ENCODE results near the gene PTPRG. TPM values are rescaled to one million over a fixed set of nuclear protein-coding genes. Genes with fewer than 3 reads are reported as not detected.

Gene PTPRG
- total RNA-seq, 2 experiments from 2014 or later = 0.10 TPM; not detected in 1

- DNase-seq = no peak
- CTCF ChIA-PET = no interaction called here
- POLR2A ChIA-PET = no interaction called here
- Mint-ChIP-seq H3K36me3 (no peaks in the 10 kb centered on the region), H3K9me3 (no peaks in the 10 kb centered on the region), H3K27me3 (no peaks in the 10 kb centered on the region), H3K4me3 (no peak overlapping the region), H3K27ac (no peak overlapping the region), H3K4me1 (ENCODE audit: low read depth) (no peaks in the 10 kb centered on the region)
- intact Hi-C loops (cut with micrococcal nuclease) = no loop called here
Measured at GRCh38 chr3:61597906-61598305, 36.5 kb downstream of the PTPRG start.

GRCh38 chr3:61600195-61600594 lies 38.8 kb downstream of the PTPRG start:
- no peaks in the 10 kb centered on the region for H3K4me1 Mint-ChIP-seq (ENCODE audit: low read depth)
- H3K9me3 Mint-ChIP-seq = no peaks in the 10 kb centered on the region
- no peak overlapping the region for H3K4me3 Mint-ChIP-seq
- H3K27ac Mint-ChIP-seq = no peak overlapping the region
- H3K27me3 Mint-ChIP-seq = no peaks in the 10 kb centered on the region
- no peak for DNase-seq
- intact Hi-C loops (cut with micrococcal nuclease) = no loop called here
- POLR2A ChIA-PET = no interaction called here
- H3K36me3 Mint-ChIP-seq = no peaks in the 10 kb centered on the region
- CTCF ChIA-PET = no interaction called here

- Mint-ChIP-seq H3K9me3 (no peaks in the 10 kb centered on the region), H3K27me3 (no peaks in the 10 kb centered on the region), H3K36me3 (no peaks in the 10 kb centered on the region), H3K4me1 (ENCODE audit: low read depth) (no peaks in the 10 kb centered on the region), H3K27ac (no peak overlapping the region), H3K4me3 (no peak overlapping the region)
- no peak for DNase-seq
- ChIA-PET CTCF (no interaction called here), POLR2A (no interaction called here)
- intact Hi-C loops (cut with micrococcal nuclease) = no loop called here
Measured at GRCh38 chr3:61601831-61602230, 40.5 kb downstream of the PTPRG start.

GRCh38 chr3:61602466-61602865 lies 41.1 kb downstream of the PTPRG start:
- no peak overlapping the region for H3K4me3 Mint-ChIP-seq
- no peaks in the 10 kb centered on the region for H3K27me3 Mint-ChIP-seq
- DNase-seq = no peak
- no peak overlapping the region for H3K27ac Mint-ChIP-seq
- POLR2A ChIA-PET = no interaction called here
- H3K4me1 Mint-ChIP-seq (ENCODE audit: low read depth) = no peaks in the 10 kb centered on the region
- CTCF ChIA-PET = no interaction called here
- no peaks in the 10 kb centered on the region for H3K36me3 Mint-ChIP-seq
- H3K9me3 Mint-ChIP-seq = no peaks in the 10 kb centered on the region
- intact Hi-C loops (cut with micrococcal nuclease) = no loop called here

- no peak overlapping the region for H3K4me3 Mint-ChIP-seq
- H3K27ac Mint-ChIP-seq = no peak overlapping the region
- H3K9me3 Mint-ChIP-seq = no peaks in the 10 kb centered on the region
- no peaks in the 10 kb centered on the region for H3K27me3 Mint-ChIP-seq
- no peaks in the 10 kb centered on the region for H3K36me3 Mint-ChIP-seq
- H3K4me1 Mint-ChIP-seq (ENCODE audit: low read depth) = no peaks in the 10 kb centered on the region
- intact Hi-C loops (cut with micrococcal nuclease) = no loop called here
- ChIA-PET CTCF (no interaction called here), POLR2A (no interaction called here)
- no peak for DNase-seq
Measured at GRCh38 chr3:61605589-61606175, 44.3 kb downstream of the PTPRG start.

GRCh38 chr3:61606196-61606595 lies 44.8 kb downstream of the PTPRG start:
- intact Hi-C loops (cut with micrococcal nuclease) = no loop called here
- POLR2A ChIA-PET = no interaction called here
- Mint-ChIP-seq H3K4me1 (ENCODE audit: low read depth) (no peaks in the 10 kb centered on the region), H3K36me3 (no peaks in the 10 kb centered on the region), H3K4me3 (no peak overlapping the region), H3K27ac (no peak overlapping the region), H3K27me3 (no peaks in the 10 kb centered on the region), H3K9me3 (no peaks in the 10 kb centered on the region)
- CTCF ChIA-PET = no interaction called here
- no peak for DNase-seq

- Mint-ChIP-seq H3K27ac (no peak overlapping the region), H3K4me1 (ENCODE audit: low read depth) (no peaks in the 10 kb centered on the region)
Measured at GRCh38 chr3:61608072-61608471, 46.7 kb downstream of the PTPRG start.

GRCh38 chr3:61608711-61609110 lies 47.3 kb downstream of the PTPRG start:
- Mint-ChIP-seq H3K4me3 (no peak overlapping the region), H3K9me3 (peaks cover 3% of the 10 kb centered on the region), H3K27me3 (no peaks in the 10 kb centered on the region), H3K27ac (no peak overlapping the region), H3K4me1 (ENCODE audit: low read depth) (no peaks in the 10 kb centered on the region), H3K36me3 (no peaks in the 10 kb centered on the region)
- CTCF ChIA-PET = no interaction called here
- no peak for DNase-seq
- intact Hi-C loops (cut with micrococcal nuclease) = no loop called here
- POLR2A ChIA-PET = no interaction called here

More at GRCh38 chr3:61608072-61608471, 46.7 kb downstream of the PTPRG start:
- H3K4me3 Mint-ChIP-seq = no peak overlapping the region
- intact Hi-C loops (cut with micrococcal nuclease) = no loop called here
- ChIA-PET POLR2A (no interaction called here), CTCF (no interaction called here)
- DNase-seq = no peak
- H3K36me3 Mint-ChIP-seq = no peaks in the 10 kb centered on the region
- H3K9me3 Mint-ChIP-seq = no peaks in the 10 kb centered on the region
- no peaks in the 10 kb centered on the region for H3K27me3 Mint-ChIP-seq

- Mint-ChIP-seq H3K27ac (no peak overlapping the region), H3K9me3 (peaks cover 3% of the 10 kb centered on the region), H3K4me1 (ENCODE audit: low read depth) (no peaks in the 10 kb centered on the region), H3K4me3 (no peak overlapping the region), H3K36me3 (no peaks in the 10 kb centered on the region), H3K27me3 (no peaks in the 10 kb centered on the region)
- ChIA-PET POLR2A (no interaction called here), CTCF (no interaction called here)
- intact Hi-C loops (cut with micrococcal nuclease) = no loop called here
- DNase-seq = no peak
Measured at GRCh38 chr3:61610316-61610715, 48.9 kb downstream of the PTPRG start.

- no peak overlapping the region for H3K27ac Mint-ChIP-seq
- no peak for DNase-seq
- no peaks in the 10 kb centered on the region for H3K4me1 Mint-ChIP-seq (ENCODE audit: low read depth)
- H3K9me3 Mint-ChIP-seq = peaks cover 3% of the 10 kb centered on the region
- no peak overlapping the region for H3K4me3 Mint-ChIP-seq
- no peaks in the 10 kb centered on the region for H3K36me3 Mint-ChIP-seq
- no peaks in the 10 kb centered on the region for H3K27me3 Mint-ChIP-seq
- POLR2A ChIA-PET = no interaction called here
- CTCF ChIA-PET = no interaction called here
- intact Hi-C loops (cut with micrococcal nuclease) = no loop called here
Measured at GRCh38 chr3:61612211-61613194, 51.1 kb downstream of the PTPRG start.

- Mint-ChIP-seq H3K4me3 (no peak overlapping the region), H3K27ac (no peak overlapping the region)
- intact Hi-C loops (cut with micrococcal nuclease) = no loop called here
Measured at GRCh38 chr3:61613666-61614065, 52.3 kb downstream of the PTPRG start.

GRCh38 chr3:61615643-61616042 lies 54.3 kb downstream of the PTPRG start:
- no peak for DNase-seq
- Mint-ChIP-seq H3K27me3 (no peaks in the 10 kb centered on the region), H3K4me3 (no peak overlapping the region), H3K27ac (no peak overlapping the region), H3K36me3 (no peaks in the 10 kb centered on the region), H3K4me1 (ENCODE audit: low read depth) (no peaks in the 10 kb centered on the region), H3K9me3 (peaks cover 3% of the 10 kb centered on the region)
- CTCF ChIA-PET = no interaction called here
- POLR2A ChIA-PET = no interaction called here
- intact Hi-C loops (cut with micrococcal nuclease) = no loop called here

More at GRCh38 chr3:61613666-61614065, 52.3 kb downstream of the PTPRG start:
- Mint-ChIP-seq H3K36me3 (no peaks in the 10 kb centered on the region), H3K9me3 (peaks cover 3% of the 10 kb centered on the region), H3K27me3 (no peaks in the 10 kb centered on the region), H3K4me1 (ENCODE audit: low read depth) (no peaks in the 10 kb centered on the region)
- ChIA-PET POLR2A (no interaction called here), CTCF (no interaction called here)
- no peak for DNase-seq

- no peak for DNase-seq
- Mint-ChIP-seq H3K27ac (no peak overlapping the region), H3K4me1 (ENCODE audit: low read depth) (no peaks in the 10 kb centered on the region), H3K4me3 (no peak overlapping the region), H3K9me3 (peaks cover 3% of the 10 kb centered on the region), H3K27me3 (no peaks in the 10 kb centered on the region), H3K36me3 (no peaks in the 10 kb centered on the region)
- intact Hi-C loops (cut with micrococcal nuclease) = no loop called here
- CTCF ChIA-PET = no interaction called here
- POLR2A ChIA-PET = no interaction called here
Measured at GRCh38 chr3:61616586-61616985, 55.2 kb downstream of the PTPRG start.

Measured in activated CD4-positive, alpha-beta memory T cell treated with anti-CD3 and anti-CD28 coated beads for 36 hours (primary cell).